Liver (tissue), 3 donors: ENCODE results near the gene CDH7.

Source experiments
- ATF3 ChIP-seq: IDR thresholded peaks from 2 replicates; pipeline ENCODE4 v1.6.1; 2016; ENCODE audit warnings: antibody characterized with exemption
- EGR1 ChIP-seq, 2 donors: IDR thresholded peaks; 2 replicates each; pipeline ENCODE4 v1.6.1; 2016 to 2018; ENCODE audit warnings: antibody characterized with exemption in 2 of 2, low read depth in 2 of 2
- FOXA2 ChIP-seq: IDR thresholded peaks from 2 replicates; pipeline ENCODE4 v1.6.1; 2016; ENCODE audit warnings: antibody characterized with exemption
- GABPA ChIP-seq, 2 donors: IDR thresholded peaks in 1 of 2; conservative IDR thresholded peaks in 1 of 2; 2 replicates each; pipeline ENCODE4 v1.6.1; 2016; ENCODE audit warnings: antibody characterized with exemption in 2 of 2, mild to moderate bottlenecking in 1 of 2, moderate library complexity in 1 of 2
- HNF4A ChIP-seq, 2 donors: conservative IDR thresholded peaks; 2 replicates each; pipeline ENCODE4 v1.6.1; 2016; ENCODE audit warnings: antibody characterized with exemption in 2 of 2, mild to moderate bottlenecking in 2 of 2
- JUND ChIP-seq, 2 donors: IDR thresholded peaks; 2 replicates each; pipeline ENCODE4 v1.6.1; 2016; ENCODE audit warnings: antibody characterized with exemption in 2 of 2
- RAD21 ChIP-seq, 2 donors: IDR thresholded peaks; 2 replicates each; pipeline ENCODE4 v1.6.1; 2016; ENCODE audit warnings: antibody characterized with exemption in 2 of 2, mild to moderate bottlenecking in 2 of 2
- REST ChIP-seq: IDR thresholded peaks from 2 replicates; pipeline ENCODE4 v1.6.1; 2016; ENCODE audit warnings: antibody characterized with exemption, mild to moderate bottlenecking
- SP1 ChIP-seq: IDR thresholded peaks from 2 replicates; pipeline ENCODE4 v1.6.1; 2018; ENCODE audit warnings: antibody characterized with exemption, mild to moderate bottlenecking
- TAF1 ChIP-seq: conservative IDR thresholded peaks from 2 replicates; pipeline ENCODE4 v1.6.1; 2016; ENCODE audit warnings: antibody characterized with exemption, mild to moderate bottlenecking
- YY1 ChIP-seq: IDR thresholded peaks from 2 replicates; pipeline ENCODE4 v1.6.1; 2016; ENCODE audit warnings: antibody characterized with exemption, mild to moderate bottlenecking
- TF ChIP-seq, protein P1 (sequence below): fragments of 150-350 bp; IDR thresholded peaks from 2 replicates; pipeline ENCODE4 v1.5.1; 2017; ENCODE audit warnings: improper control_type of control experiment, low read depth, low read length; ENCODE audit not compliant: missing input control
- TF ChIP-seq, protein P2 (sequence below): IDR thresholded peaks from 2 replicates; pipeline ENCODE4 v1.6.1; 2016; ENCODE audit warnings: antibody characterized with exemption
- TF ChIP-seq, protein P3 (sequence below): IDR thresholded peaks from 2 replicates; pipeline ENCODE4 v1.6.1; 2016; ENCODE audit warnings: antibody characterized with exemption
- donor health status: healthy.
- donor health status: healthy.

DNA sequence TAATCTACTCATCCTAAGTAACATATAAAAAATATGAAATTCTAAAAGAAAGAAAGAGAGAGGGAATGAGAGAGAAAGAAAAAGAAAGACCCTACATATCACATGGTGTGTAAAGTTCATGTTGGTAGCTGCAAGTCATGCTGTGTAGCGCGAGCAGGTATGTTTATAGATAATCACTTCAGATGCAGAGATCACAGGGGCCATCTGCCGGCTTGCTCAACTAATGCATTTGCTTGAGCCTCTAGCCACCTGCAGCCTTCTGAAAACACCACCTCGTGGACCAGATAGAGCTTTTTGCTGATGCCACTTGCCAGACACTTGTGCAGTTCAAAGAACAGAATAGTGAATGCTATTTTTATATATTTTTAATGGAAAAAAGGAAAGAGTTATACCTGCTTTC is 37.6 kb downstream of the CDH7 start:
- TF ChIP-seq, protein P1, sequence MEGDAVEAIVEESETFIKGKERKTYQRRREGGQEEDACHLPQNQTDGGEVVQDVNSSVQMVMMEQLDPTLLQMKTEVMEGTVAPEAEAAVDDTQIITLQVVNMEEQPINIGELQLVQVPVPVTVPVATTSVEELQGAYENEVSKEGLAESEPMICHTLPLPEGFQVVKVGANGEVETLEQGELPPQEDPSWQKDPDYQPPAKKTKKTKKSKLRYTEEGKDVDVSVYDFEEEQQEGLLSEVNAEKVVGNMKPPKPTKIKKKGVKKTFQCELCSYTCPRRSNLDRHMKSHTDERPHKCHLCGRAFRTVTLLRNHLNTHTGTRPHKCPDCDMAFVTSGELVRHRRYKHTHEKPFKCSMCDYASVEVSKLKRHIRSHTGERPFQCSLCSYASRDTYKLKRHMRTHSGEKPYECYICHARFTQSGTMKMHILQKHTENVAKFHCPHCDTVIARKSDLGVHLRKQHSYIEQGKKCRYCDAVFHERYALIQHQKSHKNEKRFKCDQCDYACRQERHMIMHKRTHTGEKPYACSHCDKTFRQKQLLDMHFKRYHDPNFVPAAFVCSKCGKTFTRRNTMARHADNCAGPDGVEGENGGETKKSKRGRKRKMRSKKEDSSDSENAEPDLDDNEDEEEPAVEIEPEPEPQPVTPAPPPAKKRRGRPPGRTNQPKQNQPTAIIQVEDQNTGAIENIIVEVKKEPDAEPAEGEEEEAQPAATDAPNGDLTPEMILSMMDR = no peak
- TF ChIP-seq TAF1 (no peak), EGR1 (IDR thresholded peaks at IDR 0.05; ENCODE audit: low read depth in 2 of 2) (no peak), JUND (IDR thresholded peaks at IDR 0.05) (no peak), REST (no peak), SP1 (no peak), YY1 (no peak), ATF3 (no peak), RAD21 (IDR thresholded peaks at IDR 0.05) (no peak), GABPA (IDR thresholded peaks at IDR 0.05 in 1 of 2, conservative IDR thresholded peaks at IDR 0.05 in 1 of 2) (no peak), HNF4A (conservative IDR thresholded peaks at IDR 0.05) (no peak), FOXA2 (no peak)
- TF ChIP-seq, protein P2, sequence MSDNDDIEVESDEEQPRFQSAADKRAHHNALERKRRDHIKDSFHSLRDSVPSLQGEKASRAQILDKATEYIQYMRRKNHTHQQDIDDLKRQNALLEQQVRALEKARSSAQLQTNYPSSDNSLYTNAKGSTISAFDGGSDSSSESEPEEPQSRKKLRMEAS = no peak
- TF ChIP-seq, protein P3, sequence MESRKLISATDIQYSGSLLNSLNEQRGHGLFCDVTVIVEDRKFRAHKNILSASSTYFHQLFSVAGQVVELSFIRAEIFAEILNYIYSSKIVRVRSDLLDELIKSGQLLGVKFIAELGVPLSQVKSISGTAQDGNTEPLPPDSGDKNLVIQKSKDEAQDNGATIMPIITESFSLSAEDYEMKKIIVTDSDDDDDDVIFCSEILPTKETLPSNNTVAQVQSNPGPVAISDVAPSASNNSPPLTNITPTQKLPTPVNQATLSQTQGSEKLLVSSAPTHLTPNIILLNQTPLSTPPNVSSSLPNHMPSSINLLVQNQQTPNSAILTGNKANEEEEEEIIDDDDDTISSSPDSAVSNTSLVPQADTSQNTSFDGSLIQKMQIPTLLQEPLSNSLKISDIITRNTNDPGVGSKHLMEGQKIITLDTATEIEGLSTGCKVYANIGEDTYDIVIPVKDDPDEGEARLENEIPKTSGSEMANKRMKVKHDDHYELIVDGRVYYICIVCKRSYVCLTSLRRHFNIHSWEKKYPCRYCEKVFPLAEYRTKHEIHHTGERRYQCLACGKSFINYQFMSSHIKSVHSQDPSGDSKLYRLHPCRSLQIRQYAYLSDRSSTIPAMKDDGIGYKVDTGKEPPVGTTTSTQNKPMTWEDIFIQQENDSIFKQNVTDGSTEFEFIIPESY = no peak
